HepG2 (cell line): ENCODE results near the gene ZNF273. TPM values are rescaled to one million over a fixed set of nuclear protein-coding genes. Genes with fewer than 3 reads are reported as not detected.

ENCODE experiments used
- AKAP8 ChIP-seq: sonication (generic); formaldehyde crosslinking; IDR thresholded peaks from 2 replicates; pipeline ENCODE4 v1.5.1; 2020; ENCODE audit warnings: mild to moderate bottlenecking, missing genetic modification reagents
- CENPT ChIP-seq: sonication (generic); formaldehyde crosslinking; IDR thresholded peaks from 2 replicates; pipeline ENCODE4 v1.8.0; 2022; ENCODE audit warnings: low read depth, mild to moderate bottlenecking, moderate library complexity, missing genetic modification reagents
- EZH2 ChIP-seq: conservative IDR thresholded peaks from 2 replicates; pipeline ENCODE4 v1.6.1; 2012; ENCODE audit warnings: mild to moderate bottlenecking, low read depth, low read length, moderate library complexity
- GLI4 ChIP-seq: sonication (generic); formaldehyde crosslinking; IDR thresholded peaks from 2 replicates; pipeline ENCODE4 v1.5.1; 2020; ENCODE audit warnings: missing genetic modification reagents, mild to moderate bottlenecking, moderate library complexity, borderline replicate concordance
- HNF4A ChIP-seq: sonication (generic); formaldehyde crosslinking; IDR thresholded peaks from 2 replicates; pipeline ENCODE4 v1.4.0; 2020; ENCODE audit warnings: missing genetic modification reagents
- KLF6 ChIP-seq: IDR thresholded peaks from 2 replicates; pipeline ENCODE4 v1.8.0; 2016; ENCODE audit warnings: missing biosample characterization, missing genetic modification reagents
- MTA1 ChIP-seq: sonication (generic); formaldehyde crosslinking; IDR thresholded peaks from 2 replicates; pipeline ENCODE4 v1.4.0; 2020; ENCODE audit warnings: missing genetic modification reagents, mild to moderate bottlenecking, borderline replicate concordance
- NR2C2 ChIP-seq: sonication (generic); formaldehyde crosslinking; IDR thresholded peaks from 2 replicates; pipeline ENCODE4 v1.4.0; 2020; ENCODE audit warnings: missing genetic modification reagents, mild to moderate bottlenecking, moderate library complexity, borderline replicate concordance
- NR2F6 ChIP-seq, 2 experiments: IDR thresholded peaks; 2 replicates each; pipeline ENCODE4 v1.6.1; 2016; ENCODE audit warnings: antibody characterized with exemption in 1 of 2, mild to moderate bottlenecking in 1 of 2
- PHF20 ChIP-seq: sonication (generic); formaldehyde crosslinking; IDR thresholded peaks from 2 replicates; pipeline ENCODE4 v1.5.0; 2020; ENCODE audit warnings: mild to moderate bottlenecking, missing genetic modification reagents
- PHF8 ChIP-seq: sonication (generic); formaldehyde crosslinking; IDR thresholded peaks from 2 replicates; pipeline ENCODE4 v1.5.0; 2020; ENCODE audit warnings: missing genetic modification reagents
- RELA ChIP-seq: sonication (generic); formaldehyde crosslinking; IDR thresholded peaks from 2 replicates; pipeline ENCODE4 v1.4.0; 2020; ENCODE audit warnings: missing genetic modification reagents
- SMARCE1 ChIP-seq: fragments of 450-650 bp; IDR thresholded peaks from 2 replicates; pipeline ENCODE4 v1.6.1; 2017; ENCODE audit warnings: borderline replicate concordance
- YEATS4 ChIP-seq: sonication (generic); formaldehyde crosslinking; IDR thresholded peaks from 2 replicates; pipeline ENCODE4 v1.4.0; 2020; ENCODE audit warnings: missing genetic modification reagents, borderline replicate concordance
- ZBTB1 ChIP-seq: sonication (generic); formaldehyde crosslinking; IDR thresholded peaks from 2 replicates; pipeline ENCODE4 v1.4.0; 2020; ENCODE audit warnings: missing genetic modification reagents, borderline replicate concordance
- ZFP82 ChIP-seq: sonication (generic); formaldehyde crosslinking; IDR thresholded peaks from 2 replicates; pipeline ENCODE4 v1.5.1; 2020; ENCODE audit warnings: mild to moderate bottlenecking, missing genetic modification reagents, borderline replicate concordance
- ZKSCAN8 ChIP-seq: IDR thresholded peaks from 2 replicates; pipeline ENCODE4 v1.6.1; 2016; ENCODE audit warnings: borderline replicate concordance, missing genetic modification reagents, missing compliant biosample characterization
- ZNF282 ChIP-seq: fragments of 450-650 bp; IDR thresholded peaks from 2 replicates; pipeline ENCODE4 v1.6.1; 2018; ENCODE audit not compliant: partially characterized antibody
- ZNF543 ChIP-seq: sonication (generic); formaldehyde crosslinking; IDR thresholded peaks from 2 replicates; pipeline ENCODE4 v1.4.0; 2020; ENCODE audit warnings: mild to moderate bottlenecking, missing genetic modification reagents
- ZNF572 ChIP-seq: sonication (generic); formaldehyde crosslinking; IDR thresholded peaks from 2 replicates; pipeline ENCODE4 v1.5.1; 2020; ENCODE audit warnings: mild to moderate bottlenecking, missing genetic modification reagents
- ZNF790 ChIP-seq: sonication (generic); formaldehyde crosslinking; IDR thresholded peaks from 2 replicates; pipeline ENCODE4 v1.8.0; 2022; ENCODE audit warnings: missing genetic modification reagents, mild to moderate bottlenecking, borderline replicate concordance
- ZNF841 ChIP-seq: sonication (generic); formaldehyde crosslinking; IDR thresholded peaks from 2 replicates; pipeline ENCODE4 v1.8.1; 2023; ENCODE audit warnings: missing genetic modification reagents, borderline replicate concordance
- polyA plus RNA-seq, 8 experiments: library from polyadenylated mRNA; depleted of rRNA in 3 of 8; stranded (reverse) in 7 of 8; unstranded in 1 of 8; fragments of >200 nt; fragmentation: Illumina TruSeq in 4 of 8; extraction: Trizol in 4 of 8; gene quantifications; 2 replicates each; pipeline versions ENCODE4 v1.2.1 to v1.2.3, GENCODE V29; 2011 to 2016; ENCODE audit warnings: low read depth in 4 of 8, missing spikeins in 1 of 8, mixed read lengths in 1 of 8; ENCODE audit not compliant: insufficient read depth in 1 of 8
- total RNA-seq, 5 experiments: library from RNA; depleted of rRNA; stranded (reverse); fragments of >200 nt; fragmentation: Illumina TruSeq; extraction: Trizol; gene quantifications; 2 replicates each; pipeline ENCODE4 v1.2.3, GENCODE V29; 2016; ENCODE audit warnings: low read depth in 1 of 5
- TF ChIP-seq, protein P1 (sequence below): sonication (generic); formaldehyde crosslinking; IDR thresholded peaks from 2 replicates; pipeline ENCODE4 v1.4.0; 2020; ENCODE audit warnings: missing genetic modification reagents, borderline replicate concordance
- TF ChIP-seq, protein P2 (sequence below): sonication (generic); formaldehyde crosslinking; IDR thresholded peaks from 2 replicates; pipeline ENCODE4 v1.8.0; 2022; ENCODE audit warnings: mild to moderate bottlenecking, missing genetic modification reagents, moderate library complexity
- TF ChIP-seq, protein P3 (sequence below): sonication (generic); formaldehyde crosslinking; conservative IDR thresholded peaks from 2 replicates; pipeline ENCODE4 v1.4.0; 2020; ENCODE audit warnings: missing genetic modification reagents

Gene ZNF273
- total and polyA plus RNA-seq, 2 of the 13 experiments (the other 11 are each of a cell fraction or from before 2014, with no cell fraction given) = 1.7 to 5.8 TPM

DNA sequence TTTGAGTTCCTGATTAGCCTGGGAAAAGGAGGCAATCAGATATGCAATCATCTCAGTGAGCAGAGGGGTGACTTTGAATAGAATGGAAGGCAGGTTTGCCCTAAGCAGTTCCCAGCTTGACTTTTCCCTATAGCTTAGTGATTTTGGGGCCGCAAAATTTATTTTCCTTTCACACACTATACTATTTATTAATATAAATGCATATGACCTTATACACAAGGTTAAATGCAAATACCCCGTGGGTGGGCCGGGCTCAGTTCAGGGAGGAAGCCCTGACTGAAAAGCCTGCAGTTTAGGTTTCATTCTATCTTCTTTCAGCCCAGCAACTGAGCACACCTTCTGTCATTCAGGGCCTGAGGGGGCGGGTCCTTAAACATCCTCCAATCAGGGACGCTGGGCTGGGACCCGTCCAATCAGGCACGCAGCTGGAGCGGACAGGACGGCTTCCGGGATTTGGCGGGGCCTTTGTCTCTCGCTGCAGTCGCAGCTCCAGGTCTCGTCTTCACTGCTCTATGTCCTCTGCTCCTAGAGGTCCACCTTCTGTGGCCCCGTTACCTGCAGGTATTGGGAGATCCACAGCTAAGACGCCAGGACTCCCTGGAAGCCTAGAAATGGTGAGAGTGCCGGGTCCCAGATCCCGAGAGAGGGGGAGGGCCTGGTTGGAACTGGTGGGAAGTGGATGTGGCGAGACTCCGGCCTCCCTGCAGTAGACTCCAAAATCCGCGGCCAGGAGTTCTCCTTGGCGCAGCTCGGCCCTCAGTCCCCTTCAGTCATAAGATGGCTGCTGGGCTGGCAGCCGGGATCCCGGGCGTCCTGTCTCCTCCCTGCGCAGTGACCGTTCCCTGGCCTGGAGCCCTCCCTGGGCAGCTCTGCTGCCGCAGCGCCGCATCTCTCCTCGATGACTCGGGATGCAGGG lies at the start of gene ZNF273 (continued):
- TF ChIP-seq, protein P1, sequence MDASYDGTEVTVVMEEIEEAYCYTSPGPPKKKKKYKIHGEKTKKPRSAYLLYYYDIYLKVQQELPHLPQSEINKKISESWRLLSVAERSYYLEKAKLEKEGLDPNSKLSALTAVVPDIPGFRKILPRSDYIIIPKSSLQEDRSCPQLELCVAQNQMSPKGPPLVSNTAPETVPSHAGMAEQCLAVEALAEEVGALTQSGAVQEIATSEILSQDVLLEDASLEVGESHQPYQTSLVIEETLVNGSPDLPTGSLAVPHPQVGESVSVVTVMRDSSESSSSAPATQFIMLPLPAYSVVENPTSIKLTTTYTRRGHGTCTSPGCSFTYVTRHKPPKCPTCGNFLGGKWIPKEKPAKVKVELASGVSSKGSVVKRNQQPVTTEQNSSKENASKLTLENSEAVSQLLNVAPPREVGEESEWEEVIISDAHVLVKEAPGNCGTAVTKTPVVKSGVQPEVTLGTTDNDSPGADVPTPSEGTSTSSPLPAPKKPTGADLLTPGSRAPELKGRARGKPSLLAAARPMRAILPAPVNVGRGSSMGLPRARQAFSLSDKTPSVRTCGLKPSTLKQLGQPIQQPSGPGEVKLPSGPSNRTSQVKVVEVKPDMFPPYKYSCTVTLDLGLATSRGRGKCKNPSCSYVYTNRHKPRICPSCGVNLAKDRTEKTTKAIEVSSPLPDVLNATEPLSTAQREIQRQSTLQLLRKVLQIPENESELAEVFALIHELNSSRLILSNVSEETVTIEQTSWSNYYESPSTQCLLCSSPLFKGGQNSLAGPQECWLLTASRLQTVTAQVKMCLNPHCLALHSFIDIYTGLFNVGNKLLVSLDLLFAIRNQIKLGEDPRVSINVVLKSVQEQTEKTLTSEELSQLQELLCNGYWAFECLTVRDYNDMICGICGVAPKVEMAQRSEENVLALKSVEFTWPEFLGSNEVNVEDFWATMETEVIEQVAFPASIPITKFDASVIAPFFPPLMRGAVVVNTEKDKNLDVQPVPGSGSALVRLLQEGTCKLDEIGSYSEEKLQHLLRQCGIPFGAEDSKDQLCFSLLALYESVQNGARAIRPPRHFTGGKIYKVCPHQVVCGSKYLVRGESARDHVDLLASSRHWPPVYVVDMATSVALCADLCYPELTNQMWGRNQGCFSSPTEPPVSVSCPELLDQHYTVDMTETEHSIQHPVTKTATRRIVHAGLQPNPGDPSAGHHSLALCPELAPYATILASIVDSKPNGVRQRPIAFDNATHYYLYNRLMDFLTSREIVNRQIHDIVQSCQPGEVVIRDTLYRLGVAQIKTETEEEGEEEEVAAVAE (CRISPR knock-in tag) = no peak
- TF ChIP-seq SMARCE1 = no peak
- peak; percentile 42; the same call in 1 of the 2 replicates for TF ChIP-seq YEATS4 (CRISPR knock-in tag)
- TF ChIP-seq NR2C2 (CRISPR knock-in tag) = no peak
- TF ChIP-seq PHF8 = peak; percentile 89
- no peak for TF ChIP-seq CENPT (CRISPR knock-in tag)
- TF ChIP-seq, protein P2, sequence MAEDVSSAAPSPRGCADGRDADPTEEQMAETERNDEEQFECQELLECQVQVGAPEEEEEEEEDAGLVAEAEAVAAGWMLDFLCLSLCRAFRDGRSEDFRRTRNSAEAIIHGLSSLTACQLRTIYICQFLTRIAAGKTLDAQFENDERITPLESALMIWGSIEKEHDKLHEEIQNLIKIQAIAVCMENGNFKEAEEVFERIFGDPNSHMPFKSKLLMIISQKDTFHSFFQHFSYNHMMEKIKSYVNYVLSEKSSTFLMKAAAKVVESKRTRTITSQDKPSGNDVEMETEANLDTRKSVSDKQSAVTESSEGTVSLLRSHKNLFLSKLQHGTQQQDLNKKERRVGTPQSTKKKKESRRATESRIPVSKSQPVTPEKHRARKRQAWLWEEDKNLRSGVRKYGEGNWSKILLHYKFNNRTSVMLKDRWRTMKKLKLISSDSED (CRISPR knock-in tag) = no peak
- TF ChIP-seq ZBTB1 (CRISPR knock-in tag) = no peak
- no peak for TF ChIP-seq HNF4A (CRISPR knock-in tag)
- TF ChIP-seq, protein P3, sequence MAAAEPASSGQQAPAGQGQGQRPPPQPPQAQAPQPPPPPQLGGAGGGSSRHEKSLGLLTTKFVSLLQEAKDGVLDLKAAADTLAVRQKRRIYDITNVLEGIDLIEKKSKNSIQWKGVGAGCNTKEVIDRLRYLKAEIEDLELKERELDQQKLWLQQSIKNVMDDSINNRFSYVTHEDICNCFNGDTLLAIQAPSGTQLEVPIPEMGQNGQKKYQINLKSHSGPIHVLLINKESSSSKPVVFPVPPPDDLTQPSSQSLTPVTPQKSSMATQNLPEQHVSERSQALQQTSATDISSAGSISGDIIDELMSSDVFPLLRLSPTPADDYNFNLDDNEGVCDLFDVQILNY = peak; percentile 37; the same call in 1 of the 2 replicates
- no peak for TF ChIP-seq ZFP82 (CRISPR knock-in tag)
- no peak for TF ChIP-seq ZNF790
- TF ChIP-seq ZNF282 = no peak
- TF ChIP-seq EZH2 = no peak
- TF ChIP-seq ZKSCAN8 (CRISPR knock-in tag) = no peak
- no peak for TF ChIP-seq ZNF572 (CRISPR knock-in tag)
- no peak for TF ChIP-seq ZNF543 (CRISPR knock-in tag)
- no peak for TF ChIP-seq NR2F6 (IDR thresholded peaks at IDR 0.05)
- TF ChIP-seq NR2F6 (CRISPR knock-in tag; IDR thresholded peaks at IDR 0.05) = no peak
- no peak for TF ChIP-seq ZNF841
- no peak for TF ChIP-seq GLI4
- TF ChIP-seq RELA (CRISPR knock-in tag) = no peak
- TF ChIP-seq PHF20 (CRISPR knock-in tag) = peak; percentile 68; the same call in 1 of the 2 replicates
- TF ChIP-seq KLF6 (CRISPR knock-in tag) = no peak
- no peak for TF ChIP-seq AKAP8 (CRISPR knock-in tag)
- TF ChIP-seq MTA1 (CRISPR knock-in tag) = no peak
